Muscle layer of duodenum (tissue), 2 donors: ENCODE measurements around the gene TBCA.
"Not testable (repeated sequence)": the region's sequence is repeated elsewhere in the genome, so short reads cannot be mapped to it uniquely, and the experiment has no call there.

Source experiments
- H3K27ac ChIP-seq: one replicate; pipeline ENCODE4 v1.7.0; 2013; ENCODE audit warnings: mild to moderate bottlenecking, low read length
- H3K27me3 ChIP-seq: one replicate; pipeline ENCODE4 v1.7.0; 2013; ENCODE audit warnings: low read depth, mild to moderate bottlenecking, control low read depth, low read length
- H3K36me3 ChIP-seq, 2 donors: one replicate each; pipeline ENCODE4 v1.7.0; 2013; ENCODE audit warnings: low read length in 2 of 2, control low read depth in 1 of 2, mild to moderate bottlenecking in 1 of 2; ENCODE audit not compliant: insufficient read depth in 2 of 2, control insufficient read depth in 1 of 2
- H3K4me1 ChIP-seq, 2 donors: one replicate each; pipeline ENCODE4 v1.7.0; 2013; ENCODE audit warnings: low read length in 2 of 2, mild to moderate bottlenecking in 2 of 2, control low read depth in 1 of 2, moderate library complexity in 1 of 2; ENCODE audit not compliant: insufficient read depth in 2 of 2, control insufficient read depth in 1 of 2
- H3K4me3 ChIP-seq, 2 donors: one replicate each; pipeline ENCODE4 v1.7.0; 2013; ENCODE audit warnings: low read length in 2 of 2, low read depth in 1 of 2, mild to moderate bottlenecking in 1 of 2
- H3K9me3 ChIP-seq, 2 donors: one replicate each; pipeline ENCODE4 v1.7.0; 2013; ENCODE audit warnings: low read length in 2 of 2, control low read depth in 1 of 2, mild to moderate bottlenecking in 1 of 2; ENCODE audit not compliant: control insufficient read depth in 1 of 2
- donor health status: healthy.

The TBCA gene

DNA sequence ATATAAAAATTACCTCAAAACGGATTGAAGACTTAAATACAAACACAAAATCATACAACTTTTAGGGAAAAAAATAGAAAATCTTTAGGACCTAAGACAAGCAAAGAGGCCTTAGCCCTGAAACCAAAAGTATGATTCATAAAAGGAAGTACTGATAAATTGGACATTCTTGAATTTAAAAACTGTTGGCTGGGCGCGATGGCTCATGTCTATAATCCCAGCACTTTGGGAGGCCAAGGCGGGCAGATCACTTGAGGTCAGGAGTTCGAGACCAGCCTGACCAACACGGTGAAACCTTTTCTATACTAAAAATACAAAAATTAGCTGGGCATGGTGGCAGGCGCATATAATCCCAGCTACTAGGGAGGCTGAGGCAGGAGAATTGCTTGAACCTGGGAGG lies 76.6 kb downstream of the TBCA start:
- peaks cover 11 to 41% of the 10 kb centered on the region in 2 donors for H3K36me3 ChIP-seq
- H3K9me3 ChIP-seq, H3K4me3 ChIP-seq, H3K27ac ChIP-seq, H3K4me1 ChIP-seq, H3K27me3 ChIP-seq: not testable (repeated sequence)

DNA sequence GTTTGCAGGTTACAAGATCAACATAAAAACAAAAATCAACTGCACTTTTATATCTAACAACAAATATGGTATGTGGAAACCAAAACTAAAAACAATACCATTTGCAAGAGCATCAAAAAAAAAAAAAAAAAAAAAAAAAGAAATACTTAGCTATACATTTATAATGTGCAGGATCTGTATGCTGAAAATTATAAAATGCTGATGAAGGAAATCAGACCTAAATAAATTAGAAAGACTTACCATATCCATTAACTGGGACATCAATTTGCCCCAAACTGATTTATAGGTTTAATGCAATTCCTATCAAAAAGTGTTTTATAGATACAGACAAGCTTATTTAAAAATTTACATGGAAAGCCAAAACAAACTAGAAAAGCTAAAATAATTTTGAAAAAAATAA lies 77.2 kb downstream of the TBCA start:
- Histone ChIP-seq H3K9me3 (peaks cover 0 to 4% of the 10 kb centered on the region in 2 donors), H3K27ac (no peak overlapping the region), H3K4me3 (no peak overlapping the region), H3K4me1 (peaks cover 0 to 3% of the 10 kb centered on the region in 2 donors), H3K27me3 (no peaks in the 10 kb centered on the region), H3K36me3 (peaks cover 5 to 34% of the 10 kb centered on the region in 2 donors)

DNA sequence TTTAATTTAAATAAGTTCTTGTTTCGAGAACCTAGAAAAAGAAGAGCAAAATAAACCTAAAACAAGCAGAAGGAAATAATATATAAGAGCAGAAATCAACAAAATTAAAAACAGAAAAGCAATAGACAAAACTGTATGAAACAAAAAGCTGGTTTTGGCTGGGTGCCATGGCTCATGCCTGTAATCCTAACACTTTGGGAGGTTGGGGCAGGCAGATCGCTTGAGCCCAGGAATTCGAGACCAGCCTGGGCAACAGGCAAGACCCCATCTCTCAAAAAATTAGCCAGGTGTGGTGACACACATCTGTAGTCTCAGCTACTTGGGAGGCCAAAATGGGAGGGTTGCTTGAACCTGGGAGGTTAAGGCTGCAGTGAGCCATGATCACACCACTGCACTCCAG lies 78.4 kb downstream of the TBCA start:
- Histone ChIP-seq H3K4me3 (no peak overlapping the region), H3K9me3 (peaks cover 0 to 4% of the 10 kb centered on the region in 2 donors), H3K4me1 (peaks cover 0 to 3% of the 10 kb centered on the region in 2 donors), H3K27me3 (no peaks in the 10 kb centered on the region), H3K27ac (no peak overlapping the region), H3K36me3 (peaks cover 0 to 24% of the 10 kb centered on the region in 2 donors)

DNA sequence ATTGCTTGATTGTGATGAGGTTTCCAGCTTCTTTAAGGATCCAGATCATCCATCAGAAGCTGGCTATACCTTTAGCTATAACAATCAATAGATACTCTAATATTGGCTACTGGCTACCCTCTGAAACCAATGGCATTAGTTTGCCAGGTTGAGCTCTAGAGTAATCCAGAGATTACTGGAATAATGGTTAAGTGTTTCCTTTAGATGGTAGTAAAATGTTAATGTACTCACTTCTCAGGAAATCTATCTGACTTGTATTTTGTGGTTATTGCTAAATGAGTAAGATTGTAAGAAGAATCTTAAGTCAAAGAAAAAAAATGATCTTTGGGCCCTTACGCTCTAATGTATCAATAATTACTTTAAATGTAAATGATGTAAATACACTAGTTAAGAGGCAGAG lies 80.0 kb downstream of the TBCA start:
- Histone ChIP-seq H3K4me1 (peaks cover 0 to 3% of the 10 kb centered on the region in 2 donors), H3K9me3 (peaks cover 0 to 4% of the 10 kb centered on the region in 2 donors), H3K36me3 (peaks cover 0 to 13% of the 10 kb centered on the region in 2 donors)

DNA sequence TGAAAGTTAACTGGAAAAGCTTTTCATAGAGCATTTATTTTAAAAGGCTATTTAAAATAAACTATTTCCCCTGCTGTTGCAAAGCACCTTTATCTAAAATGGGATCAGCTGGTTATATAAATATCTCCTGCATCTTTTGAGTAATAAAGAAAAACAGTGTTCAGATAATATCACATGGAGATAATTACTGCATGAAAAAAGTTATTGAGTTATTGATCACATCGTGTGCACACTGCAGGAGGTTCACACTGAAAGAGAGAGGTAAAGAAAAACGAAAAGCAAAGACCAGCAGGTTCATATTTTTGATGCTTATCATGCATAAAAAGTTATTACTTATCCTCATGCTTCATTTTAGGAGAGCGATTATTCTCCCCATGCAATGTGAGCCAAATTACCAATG lies 82.2 kb downstream of the TBCA start:
- no peak overlapping the region for H3K27ac ChIP-seq
- H3K27me3 ChIP-seq = no peaks in the 10 kb centered on the region
- H3K36me3 ChIP-seq = peaks cover 9 to 16% of the 10 kb centered on the region in 2 donors
- no peaks in the 10 kb centered on the region for H3K4me1 ChIP-seq
- H3K4me3 ChIP-seq = no peak overlapping the region
- peaks cover 0 to 4% of the 10 kb centered on the region in 2 donors for H3K9me3 ChIP-seq

More for the DNA sequence above, 80.0 kb downstream of the TBCA start:
- Histone ChIP-seq H3K4me3 (no peak overlapping the region), H3K27me3 (no peaks in the 10 kb centered on the region), H3K27ac (no peak overlapping the region)

DNA sequence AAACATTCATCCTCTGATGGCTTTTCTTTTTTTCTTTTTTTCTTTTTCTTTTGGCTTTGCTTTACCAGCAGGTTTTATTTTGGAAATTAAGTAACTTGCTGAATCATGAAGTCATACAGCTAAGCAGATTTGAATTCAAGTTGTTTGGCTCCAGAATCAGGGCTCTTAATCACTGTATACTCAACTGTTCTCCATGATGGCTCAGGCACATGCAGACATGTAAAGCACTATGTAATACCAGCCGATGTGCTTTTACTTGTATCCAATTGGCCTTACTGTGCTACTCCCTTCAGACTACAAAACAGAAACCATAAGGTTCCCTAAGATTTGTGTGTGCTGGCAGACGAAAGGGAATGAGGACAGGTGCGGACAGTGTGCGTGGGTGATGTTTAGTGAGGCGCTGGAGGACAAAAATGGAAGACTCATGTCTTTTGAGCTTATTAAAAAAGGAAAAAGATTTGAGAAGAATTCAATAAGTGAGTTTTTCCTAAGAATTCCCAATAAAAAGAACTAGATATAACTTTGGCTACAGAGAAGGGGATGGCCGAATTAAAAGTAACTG lies 92.9 kb downstream of the TBCA start:
- Histone ChIP-seq H3K36me3 (peaks cover 5 to 9% of the 10 kb centered on the region in 2 donors), H3K9me3 (no peaks in the 10 kb centered on the region), H3K27me3 (no peaks in the 10 kb centered on the region), H3K4me3 (no peak overlapping the region), H3K27ac (no peak overlapping the region), H3K4me1 (no peaks in the 10 kb centered on the region)

DNA sequence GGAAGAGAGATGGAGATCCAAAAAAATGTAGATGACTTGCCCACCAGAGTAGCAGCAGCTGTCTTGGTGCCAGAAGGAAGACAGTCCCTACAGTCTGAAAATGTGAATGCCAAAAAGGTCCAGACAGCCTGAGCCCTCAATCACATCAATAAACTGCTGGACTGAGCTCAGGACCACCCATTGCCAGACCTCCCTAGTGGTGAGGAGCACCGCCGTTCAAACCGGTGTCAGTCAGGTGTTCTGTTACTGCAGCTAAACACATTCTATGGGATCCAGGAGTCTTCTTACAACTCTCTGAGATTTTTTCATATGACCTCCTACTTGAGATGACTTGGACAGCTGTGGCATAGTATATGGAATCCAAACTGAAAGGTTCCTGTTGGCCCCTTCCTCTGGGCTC lies 105.6 kb downstream of the TBCA start:
- Histone ChIP-seq H3K36me3 (no peaks in the 10 kb centered on the region), H3K27ac (no peak overlapping the region), H3K27me3 (no peaks in the 10 kb centered on the region), H3K4me3 (no peak overlapping the region), H3K4me1 (no peaks in the 10 kb centered on the region), H3K9me3 (no peaks in the 10 kb centered on the region)

DNA sequence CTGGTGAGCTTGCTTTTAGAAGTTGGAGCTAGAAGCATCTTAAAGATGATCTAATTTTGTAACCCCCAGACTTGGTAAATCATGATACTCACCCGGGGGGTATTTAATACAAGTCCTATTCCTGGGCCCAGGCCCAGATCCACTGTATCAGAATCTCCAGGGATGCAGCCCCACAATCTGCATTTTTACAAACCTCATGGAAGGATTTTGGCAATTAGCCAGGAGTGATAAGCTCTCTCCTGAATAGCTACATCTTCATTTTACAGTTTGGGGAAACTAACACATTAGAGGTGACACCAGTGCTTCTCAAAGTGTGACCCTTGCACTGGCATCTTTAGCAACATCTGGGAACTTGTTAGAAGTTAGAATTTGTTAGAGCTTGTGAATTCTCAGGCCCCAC lies 106.5 kb downstream of the TBCA start:
- Histone ChIP-seq H3K27ac (no peak overlapping the region), H3K9me3 (no peaks in the 10 kb centered on the region), H3K4me3 (no peak overlapping the region), H3K36me3 (no peaks in the 10 kb centered on the region), H3K4me1 (no peaks in the 10 kb centered on the region), H3K27me3 (no peaks in the 10 kb centered on the region)

DNA sequence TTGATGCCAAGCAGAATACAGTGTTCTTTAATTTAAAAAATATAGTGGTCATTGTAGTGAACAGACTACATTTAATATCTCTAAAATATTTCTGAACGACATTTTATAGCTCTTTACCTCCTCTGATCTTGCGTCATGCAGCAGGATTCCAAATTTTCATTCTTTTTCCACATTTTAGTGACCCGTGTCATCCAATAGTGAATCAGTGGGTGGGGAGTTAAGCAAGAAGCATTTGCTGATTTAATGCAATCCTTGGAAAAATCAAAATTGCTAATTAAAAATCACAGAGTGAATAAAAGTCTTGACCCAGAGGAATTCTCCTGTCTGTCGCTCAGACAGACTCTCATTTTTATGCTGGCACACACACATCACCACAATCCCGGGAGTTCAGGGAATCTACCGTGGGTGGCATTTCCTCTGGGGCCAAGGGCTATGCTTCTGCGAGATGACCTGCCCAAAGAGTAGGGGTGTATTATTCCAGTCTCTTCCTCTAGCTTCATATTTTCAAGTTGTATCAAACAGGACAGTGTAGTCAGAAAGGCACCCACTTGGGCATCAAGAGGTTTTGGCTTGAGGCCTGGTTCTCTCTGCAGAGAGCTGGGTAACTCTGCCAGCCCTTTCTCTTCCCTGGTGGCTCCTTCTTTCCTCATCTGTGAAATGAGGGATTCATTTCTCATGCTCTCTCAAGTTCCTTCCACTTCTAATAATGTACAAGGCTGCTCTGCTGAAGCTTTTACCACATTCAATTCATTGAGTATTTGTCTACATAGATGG lies 112.9 kb downstream of the TBCA start:
- H3K27ac ChIP-seq = no peak overlapping the region
- H3K4me1 ChIP-seq = no peaks in the 10 kb centered on the region
- H3K4me3 ChIP-seq = no peak overlapping the region
- H3K9me3 ChIP-seq = no peaks in the 10 kb centered on the region
- H3K36me3 ChIP-seq = no peaks in the 10 kb centered on the region
- H3K27me3 ChIP-seq = no peaks in the 10 kb centered on the region

DNA sequence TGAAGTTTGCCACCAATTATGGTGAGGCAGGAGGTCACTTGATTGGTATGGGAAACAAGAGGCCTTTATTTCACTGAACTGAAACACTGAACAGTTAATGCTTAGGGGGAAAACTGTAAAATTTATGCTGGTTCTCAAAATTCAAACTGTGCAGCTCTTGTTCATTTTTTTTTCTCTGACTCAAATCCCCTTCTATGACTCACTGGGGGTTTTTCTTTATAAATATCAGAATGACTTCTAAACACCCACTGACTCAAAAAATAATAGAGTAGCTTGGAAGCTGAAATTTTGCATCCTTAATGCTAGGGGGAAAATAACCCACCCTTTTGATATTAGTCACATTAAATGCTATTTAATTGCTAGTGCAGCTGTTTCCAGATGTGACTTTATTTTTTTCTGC lies 113.5 kb downstream of the TBCA start:
- H3K9me3 ChIP-seq = no peaks in the 10 kb centered on the region
- H3K27ac ChIP-seq = no peak overlapping the region
- no peak overlapping the region for H3K4me3 ChIP-seq
- no peaks in the 10 kb centered on the region for H3K36me3 ChIP-seq
- no peaks in the 10 kb centered on the region for H3K4me1 ChIP-seq
- H3K27me3 ChIP-seq = no peaks in the 10 kb centered on the region

DNA sequence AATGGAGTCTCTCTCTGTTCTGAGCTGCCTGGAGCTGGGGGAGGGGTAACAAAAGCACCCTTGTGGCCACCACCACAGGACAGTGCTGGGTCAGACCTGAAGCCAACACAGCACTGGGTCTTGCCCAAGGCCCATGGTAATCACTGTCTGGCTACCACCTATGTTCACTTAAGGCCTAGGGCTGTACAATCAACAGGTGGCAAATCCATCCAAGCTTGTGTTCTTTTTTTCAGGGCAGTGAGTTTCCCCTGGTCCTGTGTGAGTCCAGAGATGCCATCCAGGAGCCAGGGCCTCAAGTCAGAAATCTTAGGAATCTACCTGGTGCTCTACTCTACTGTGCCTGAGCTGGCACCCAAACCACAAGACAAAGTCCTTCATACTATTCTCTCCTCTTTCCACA lies 117.5 kb downstream of the TBCA start:
- H3K4me3 ChIP-seq = no peak overlapping the region
- no peaks in the 10 kb centered on the region for H3K36me3 ChIP-seq
- no peaks in the 10 kb centered on the region for H3K9me3 ChIP-seq
- H3K27me3 ChIP-seq = no peaks in the 10 kb centered on the region
- no peak overlapping the region for H3K27ac ChIP-seq
- H3K4me1 ChIP-seq = no peaks in the 10 kb centered on the region

DNA sequence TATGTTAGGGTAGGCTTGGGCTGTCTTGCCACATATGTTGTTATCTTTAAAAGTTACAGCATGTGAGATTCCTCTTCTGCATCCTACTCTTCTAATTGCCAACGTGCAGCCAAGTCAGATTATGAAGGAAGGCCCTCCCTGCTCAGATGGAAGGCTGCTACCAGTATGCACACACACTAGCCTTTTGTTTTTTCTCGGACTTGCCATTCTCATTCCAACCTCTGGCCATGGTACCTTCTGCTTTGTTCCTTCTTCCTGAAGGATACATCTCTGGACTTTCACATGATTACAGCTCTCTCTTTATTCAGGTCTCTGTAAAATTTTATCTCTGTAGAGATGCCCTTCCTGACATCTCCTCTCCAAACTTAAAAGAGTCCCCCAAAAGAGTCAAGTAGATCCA lies 124.8 kb downstream of the TBCA start:
- Histone ChIP-seq H3K4me1 (no peaks in the 10 kb centered on the region), H3K27me3 (peaks cover 3% of the 10 kb centered on the region), H3K36me3 (no peaks in the 10 kb centered on the region)

More for the DNA sequence above, 124.8 kb downstream of the TBCA start:
- Histone ChIP-seq H3K9me3 (no peaks in the 10 kb centered on the region), H3K27ac (no peak overlapping the region), H3K4me3 (no peak overlapping the region)
